Panc1 (cell line): ENCODE results near the gene DDAH2. TPM values are rescaled to one million over a fixed set of nuclear protein-coding genes. Genes with fewer than 3 reads are reported as not detected.

Experiments
- ATAC-seq: fragments of 200-7000 bp; cut with Tn5 transposase; 2 replicates; pipeline ENCODE4 v1.9.1; 2020; ENCODE audit warnings: mild to moderate bottlenecking, moderate library complexity
- BruUV-seq: library from RNA; stranded (reverse); fragments of 400-500 nt; replicated peaks from 2 replicates; lab custom pipeline; 2021; lab: Mats Ljungman, UMichigan
- CTCF ChIA-PET: fragments of 300-600 bp; sonication (Branson Sonifier 250); formaldehyde crosslinking; loops from one replicate; lab custom pipeline; 2022; ENCODE audit warnings: antibody characterized with exemption; lab: Charles Lee
- POLR2A ChIA-PET: fragments of 300-600 bp; sonication (Branson Sonifier 250); formaldehyde crosslinking; loops from one replicate; lab custom pipeline; 2022; ENCODE audit warnings: antibody characterized with exemption; lab: Charles Lee
- DNase-seq: peaks from one replicate; pipeline ENCODE4 v3.0.0-alpha.2; 2010; ENCODE audit warnings: low read depth, low spot score
- H3K27ac ChIP-seq: 2 replicates; pipeline ENCODE4 v1.5.1; 2011; ENCODE audit warnings: mild to moderate bottlenecking, low read length, inconsistent platforms
- H3K27me3 ChIP-seq: fragments of 200-500 bp; sonication (Bioruptor generic); 2 replicates; pipeline ENCODE4 v1.6.0; 2014; ENCODE audit warnings: low read length, inconsistent platforms; ENCODE audit not compliant: control insufficient read depth, insufficient read depth
- H3K36me3 ChIP-seq: fragments of 200-500 bp; sonication (Bioruptor generic); 2 replicates; pipeline ENCODE4 v1.5.1; 2014; ENCODE audit warnings: inconsistent platforms, mild to moderate bottlenecking, low read length, moderate library complexity; ENCODE audit not compliant: control insufficient read depth, insufficient read depth
- H3K4me1 ChIP-seq: 2 replicates; pipeline ENCODE4 v1.5.1; 2011; ENCODE audit warnings: inconsistent platforms, mild to moderate bottlenecking, low read length, moderate library complexity; ENCODE audit not compliant: control insufficient read depth, insufficient read depth
- H3K4me3 ChIP-seq, 2 experiments: 2 replicates each; pipeline ENCODE4 v1.5.1; 2011 to 2012; ENCODE audit warnings: low read depth in 2 of 2, low read length in 2 of 2, mild to moderate bottlenecking in 2 of 2, inconsistent platforms in 1 of 2, moderate library complexity in 1 of 2
- H3K9me3 ChIP-seq: fragments of 200-500 bp; sonication (Bioruptor generic); 2 replicates; pipeline ENCODE4 v1.5.1; 2014; ENCODE audit warnings: low read depth, mild to moderate bottlenecking, inconsistent platforms, low read length, moderate library complexity; ENCODE audit not compliant: control insufficient read depth, insufficient read depth
- CTCF ChIP-seq: fragments of 450-650 bp; IDR thresholded peaks from 2 replicates; pipeline ENCODE4 v1.5.1; 2017; ENCODE audit warnings: mild to moderate bottlenecking
- POLR2AphosphoS5 ChIP-seq: IDR thresholded peaks from 2 replicates; pipeline ENCODE4 v1.6.1; 2012; ENCODE audit warnings: mild to moderate bottlenecking, low read depth, low read length, moderate library complexity
- REST ChIP-seq, 2 experiments: IDR thresholded peaks; 2 replicates each; pipeline ENCODE4 v1.6.1; 2011 to 2012; ENCODE audit warnings: low read depth in 2 of 2, control low read depth in 1 of 2, low read length in 1 of 2, mild to moderate bottlenecking in 1 of 2, moderate library complexity in 1 of 2; ENCODE audit not compliant: insufficient read depth in 1 of 2
- SIN3A ChIP-seq: IDR thresholded peaks from 2 replicates; pipeline ENCODE4 v1.6.1; 2012; ENCODE audit warnings: low read depth, mild to moderate bottlenecking, low read length, moderate library complexity, borderline replicate concordance; ENCODE audit not compliant: insufficient read depth
- TCF7L2 ChIP-seq: IDR thresholded peaks from 2 replicates; pipeline ENCODE4 v1.6.1; 2011; ENCODE audit warnings: mild to moderate bottlenecking, low read depth, low read length, inconsistent platforms
- in situ Hi-C: cut with HindIII; loops from 2 replicates; pipeline ENCODE4 v1.10.0; 2016; ENCODE audit warnings: low sequenced_read_pairs, low pct_unique_long_range_greater_than_20kb
- intact Hi-C: fragments of 100-400 bp; cut with micrococcal nuclease; formaldehyde crosslinking; loops from one replicate; pipeline ENCODE4 v1.10.0; 2022; ENCODE audit not compliant: unreplicated experiment
- total RNA-seq: library from RNA; stranded (reverse); gene quantifications from one replicate; pipeline ENCODE4 v1.2.1, GENCODE V29; 2021; ENCODE audit not compliant: unreplicated experiment

The DDAH2 gene
- total RNA-seq, 1 experiment from 2014 or later: 104 TPM

GRCh38 chr6:31765910-31766794, 37.1 kb upstream of the DDAH2 start:
- no peak for ATAC-seq
- intact Hi-C loops: no loop called here
- POLR2A ChIA-PET: no interaction called here
- no peaks in the 10 kb centered on the region for H3K36me3 ChIP-seq
- no peak overlapping the region for H3K27ac ChIP-seq
- no peak overlapping the region for H3K4me3 ChIP-seq
- TF ChIP-seq CTCF (no peak), POLR2AphosphoS5 (no peak), REST (IDR thresholded peaks at IDR 0.05; ENCODE audit: insufficient read depth in 1 of 2, low read depth in 2 of 2, low read length in 1 of 2) (no peak), TCF7L2 (no peak), SIN3A (no peak)
- no peaks in the 10 kb centered on the region for H3K9me3 ChIP-seq
- no peaks in the 10 kb centered on the region for H3K4me1 ChIP-seq
- CTCF ChIA-PET: no interaction called here
- no peak for DNase-seq
- no TSS peak for BruUV-seq
- H3K27me3 ChIP-seq: no peaks in the 10 kb centered on the region
- in situ Hi-C loops: no loop called here

- TF ChIP-seq POLR2AphosphoS5: no peak
- TF ChIP-seq SIN3A: no peak
- TF ChIP-seq REST (IDR thresholded peaks at IDR 0.05; ENCODE audit: insufficient read depth in 1 of 2, low read depth in 2 of 2, low read length in 1 of 2): no peak
- TF ChIP-seq TCF7L2: no peak
- TF ChIP-seq CTCF: no peak
- Histone ChIP-seq H3K27ac (no peak overlapping the region), H3K4me1 (no peaks in the 10 kb centered on the region), H3K4me3 (no peak overlapping the region), H3K36me3 (no peaks in the 10 kb centered on the region), H3K27me3 (no peaks in the 10 kb centered on the region), H3K9me3 (no peaks in the 10 kb centered on the region)
- ATAC-seq (no peak), DNase-seq (no peak)
- CTCF ChIA-PET: no interaction called here
- in situ Hi-C loops (no loop called here), intact Hi-C loops (no loop called here)
- BruUV-seq: no TSS peak
- POLR2A ChIA-PET: no interaction called here
These were observed 36.4 kb upstream of the DDAH2 start for GRCh38 chr6:31765559-31765909.
